Inflammatory macrophage treated with lipopolysaccharide for 4 hours (primary cell): ENCODE data around the gene VPS26B.
"Not testable (repeated sequence)": the region's sequence is repeated elsewhere in the genome, so short reads cannot be mapped to it uniquely, and the experiment has no call there.

Source experiments
- DNase-seq: peaks from one replicate; pipeline ENCODE4 v3.0.0-alpha.2; 2020

VPS26B gene

GRCh38 chr11:134233729-134234179, 9.3 kb downstream of the VPS26B start:
- DNase-seq: no peak

GRCh38 chr11:134235399-134235798, 10.9 kb downstream of the VPS26B start:
- no peak for DNase-seq

DNA sequence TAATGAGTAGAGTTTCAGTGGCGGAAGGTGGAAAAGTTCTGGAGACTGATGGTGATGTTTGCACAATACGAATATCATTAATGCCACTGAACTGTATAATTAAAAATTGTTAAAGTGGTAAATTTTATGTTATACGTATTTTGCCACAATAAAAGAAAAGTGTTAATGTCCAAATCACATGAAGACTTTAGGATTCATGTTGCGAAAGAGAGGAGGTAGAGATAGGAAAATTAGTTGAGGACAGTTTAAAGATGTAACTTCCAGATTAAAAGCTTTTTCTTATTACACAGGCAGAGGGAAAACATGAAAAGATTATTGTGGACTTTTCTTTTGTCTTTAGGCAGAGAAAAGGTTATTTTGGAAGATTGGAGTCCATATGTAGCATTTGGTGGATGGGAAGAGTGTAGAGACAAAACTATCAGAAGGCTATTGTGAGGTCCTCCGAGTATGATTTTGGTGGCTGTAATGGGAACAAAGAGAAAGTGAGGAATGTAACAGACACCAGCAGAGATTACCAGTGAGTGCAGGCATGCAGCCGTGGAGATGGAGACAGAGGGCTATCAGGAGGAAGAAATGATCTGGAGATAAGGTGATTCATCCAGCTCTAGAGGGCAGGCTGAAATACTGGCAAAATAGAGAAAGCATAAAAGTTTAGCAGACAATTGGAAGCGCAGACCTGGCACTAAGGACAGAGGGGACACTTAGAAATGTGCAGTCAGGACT, 12.5 kb downstream of the VPS26B start:
- DNase-seq: no peak

- no peak for DNase-seq
Observed at GRCh38 chr11:134237557-134237922, 13.1 kb downstream of the VPS26B start.

GRCh38 chr11:134238956-134239355, 14.5 kb downstream of the VPS26B start:
- no peak for DNase-seq

DNA sequence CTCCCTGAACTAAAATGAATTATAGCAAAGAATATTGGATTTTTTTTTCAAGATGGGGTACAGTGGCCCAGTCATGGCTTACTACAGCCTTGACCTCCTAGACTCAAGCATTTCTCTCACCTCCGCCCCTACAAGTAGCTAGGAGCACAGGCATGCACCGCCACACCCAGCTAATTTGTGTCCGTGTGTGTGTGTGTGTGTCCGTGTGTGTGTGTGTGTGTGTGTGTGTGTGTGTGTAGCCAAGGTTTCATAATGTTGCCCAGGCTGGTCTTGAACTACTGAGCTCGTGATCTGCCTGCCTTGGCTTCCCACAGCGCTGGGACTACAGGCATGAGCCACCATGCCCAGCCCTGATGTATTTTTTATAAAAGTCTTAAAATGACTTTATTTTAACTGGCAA, 16.1 kb downstream of the VPS26B start:
- DNase-seq: no peak

- no peak for DNase-seq
Observed at GRCh38 chr11:134242376-134242775, 17.9 kb downstream of the VPS26B start.

GRCh38 chr11:134243913-134244312, 19.4 kb downstream of the VPS26B start:
- no peak for DNase-seq

DNA sequence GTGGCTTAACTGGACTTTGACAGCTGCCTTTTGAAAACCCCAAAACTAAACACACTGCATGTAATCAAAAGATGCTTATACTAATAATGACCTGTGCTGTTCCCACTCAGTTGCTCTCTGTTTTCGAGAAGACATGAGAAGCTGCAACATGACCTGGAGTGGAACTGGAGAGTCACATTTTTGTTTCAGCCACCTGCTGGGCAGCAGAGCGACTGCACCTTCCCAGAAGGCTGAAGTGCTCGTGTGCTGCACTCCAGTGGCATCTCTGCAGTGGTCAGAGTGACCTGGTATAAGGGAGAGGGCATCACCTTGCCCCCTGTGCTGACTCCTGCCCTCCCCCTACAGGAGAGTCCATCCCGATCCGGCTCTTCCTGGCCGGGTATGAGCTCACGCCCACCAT, 20.1 kb downstream of the VPS26B start:
- DNase-seq: no peak

DNA sequence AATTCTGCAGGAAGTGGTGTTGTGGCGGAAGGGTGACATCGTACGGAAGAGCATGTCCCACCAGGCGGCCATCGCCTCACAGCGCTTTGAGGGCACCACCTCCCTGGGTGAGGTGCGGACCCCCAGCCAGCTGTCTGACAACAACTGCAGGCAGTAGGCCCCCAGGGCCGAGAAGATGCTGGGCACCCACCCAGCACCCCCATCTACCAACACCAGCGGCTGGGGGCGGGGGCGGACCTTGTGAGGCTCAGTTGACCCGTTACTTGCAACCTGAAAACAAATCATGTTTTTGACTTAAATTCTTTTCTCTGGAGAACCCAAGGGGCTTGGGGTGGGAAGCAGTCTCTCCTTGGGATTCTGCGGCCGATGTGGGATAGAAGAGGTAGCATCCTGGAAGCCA, 21.0 kb downstream of the VPS26B start:
- no peak for DNase-seq

DNA sequence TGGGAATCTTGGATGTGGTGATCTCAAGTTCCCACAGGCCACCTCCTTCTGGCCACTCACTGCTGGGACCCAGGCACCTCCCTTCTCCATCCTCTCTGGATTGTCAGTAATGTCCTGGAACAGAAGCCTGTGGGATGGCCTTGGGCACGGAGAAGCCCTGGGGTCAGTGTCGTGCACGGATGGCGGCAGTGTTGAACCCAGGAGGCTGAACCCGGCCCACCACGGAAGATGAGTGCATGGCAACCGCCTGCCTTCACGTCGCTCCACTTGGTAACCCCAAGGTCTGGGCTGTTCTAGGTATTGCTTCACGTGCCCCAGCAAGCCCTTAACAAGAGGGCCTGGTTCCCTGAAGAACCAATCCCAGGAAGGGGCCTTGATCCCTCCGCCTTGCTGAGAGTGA, 21.6 kb downstream of the VPS26B start:
- no peak for DNase-seq

DNA sequence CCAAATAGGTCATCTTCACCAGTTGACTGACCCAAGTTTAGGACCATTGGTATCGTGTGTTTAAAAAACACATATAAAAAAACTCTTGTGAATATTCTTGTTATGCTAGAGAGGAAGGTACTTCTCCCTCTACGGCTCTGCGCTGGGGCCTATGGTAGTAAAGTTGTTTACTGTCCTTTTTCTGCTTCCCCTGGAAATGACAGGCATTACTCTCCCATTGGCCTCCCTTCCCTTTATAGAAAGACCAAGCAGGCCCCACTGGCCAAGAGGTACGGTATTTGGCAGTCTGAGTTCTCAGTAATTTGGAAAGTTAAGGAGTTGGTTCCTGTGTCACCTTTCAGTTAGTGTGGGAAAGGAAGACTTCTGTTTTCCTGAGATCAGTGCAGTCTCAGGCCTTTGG, 22.2 kb downstream of the VPS26B start:
- DNase-seq: no peak

DNA sequence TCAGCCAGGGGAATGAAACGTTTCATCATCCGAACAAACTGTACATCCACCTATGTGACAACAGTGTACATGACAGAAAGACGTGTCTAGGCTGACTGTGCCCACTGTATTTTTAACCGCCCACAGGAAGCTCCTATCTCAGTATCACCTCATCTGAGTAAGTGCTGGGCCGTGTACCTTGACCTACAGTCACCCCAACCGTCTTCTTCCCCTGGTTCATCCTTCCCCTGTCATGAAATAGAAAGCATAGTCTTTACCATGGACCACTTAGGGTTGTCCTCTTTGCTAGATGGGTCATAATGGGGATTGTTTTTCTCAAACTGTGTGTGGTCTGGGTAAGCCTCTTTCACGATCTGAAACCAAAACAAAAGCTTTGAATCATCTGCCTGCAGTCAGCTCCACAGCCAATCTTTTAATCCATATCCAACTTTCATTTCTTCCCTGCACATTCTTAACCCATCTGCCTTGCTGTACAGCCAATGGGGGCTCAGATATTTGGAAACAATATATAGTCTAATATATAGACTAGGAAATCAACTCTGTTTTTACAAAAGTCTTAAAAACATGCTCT, 24.5 kb downstream of the VPS26B start:
- DNase-seq: no peak

DNA sequence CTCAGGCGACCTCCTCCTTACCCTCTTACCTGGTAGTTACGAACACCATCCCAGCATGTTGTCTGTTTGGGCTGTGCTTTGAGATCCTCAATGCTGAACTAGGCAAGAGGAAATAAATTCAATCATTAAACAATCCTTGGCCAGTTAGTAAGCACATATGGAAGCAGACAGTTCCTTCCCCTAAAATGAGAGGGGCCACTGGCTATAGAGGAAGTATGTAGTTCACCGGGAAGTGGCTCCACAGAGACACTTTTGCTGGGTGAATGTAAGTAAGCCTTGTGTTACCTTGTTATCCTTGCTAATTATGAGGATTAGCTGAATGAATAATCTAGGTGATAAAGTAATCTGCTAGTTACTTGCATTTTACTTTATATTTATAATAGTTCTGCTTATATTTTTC, 25.8 kb downstream of the VPS26B start:
- DNase-seq: peak; percentile 39

GRCh38 chr11:134250675-134251074, 26.2 kb downstream of the VPS26B start:
- no peak for DNase-seq

- DNase-seq: peak; percentile 54
Observed at GRCh38 chr11:134252346-134253187, 28.1 kb downstream of the VPS26B start.

GRCh38 chr11:134253188-134253993, 28.9 kb downstream of the VPS26B start, which contains the start of the genes ACAD8 and THYN1:
ACAD8 (plus strand) TSS chr11:134253568; CDS start chr11:134253601, 33 bp downstream.
THYN1 (minus strand) TSS chr11:134253352; CDS start chr11:134252882, 470 bp downstream.
- DNase-seq: peak; percentile 97

DNA sequence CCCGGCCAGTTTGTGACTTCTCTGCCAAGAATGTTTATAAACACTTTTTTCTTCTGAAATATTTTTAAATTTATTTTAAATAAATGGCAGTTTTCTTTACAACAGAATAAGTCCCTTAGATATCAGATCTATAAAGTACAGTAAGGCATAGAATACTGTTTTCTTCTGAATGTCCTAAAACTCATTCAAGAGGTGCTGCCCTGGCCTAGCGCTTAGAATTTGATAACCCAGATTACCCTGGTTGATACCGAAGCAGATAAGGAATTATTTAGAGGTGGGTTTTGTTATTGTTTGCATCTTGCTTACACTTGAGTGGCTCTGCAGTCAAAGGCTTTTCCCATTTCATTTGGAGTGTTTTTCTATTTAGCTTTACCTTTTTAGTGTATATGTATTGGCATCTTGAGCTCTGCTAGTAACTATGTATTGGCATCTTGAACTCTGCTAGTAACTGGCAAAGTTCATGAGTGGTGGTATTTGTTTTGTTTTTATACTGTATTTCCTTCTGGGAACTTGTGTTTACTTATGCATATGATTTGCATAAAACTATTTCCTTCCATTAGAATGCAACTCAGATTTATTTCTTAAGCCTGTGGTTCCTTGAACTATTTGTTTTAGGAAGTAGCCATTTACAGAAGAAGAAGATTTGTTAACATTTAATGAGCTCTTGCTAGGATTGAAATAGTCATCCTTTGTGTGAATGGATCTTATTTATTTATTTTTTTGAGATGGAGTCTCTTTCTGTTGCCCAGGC, 30.1 kb downstream of the VPS26B start:
- DNase-seq: peak; percentile 60

DNA sequence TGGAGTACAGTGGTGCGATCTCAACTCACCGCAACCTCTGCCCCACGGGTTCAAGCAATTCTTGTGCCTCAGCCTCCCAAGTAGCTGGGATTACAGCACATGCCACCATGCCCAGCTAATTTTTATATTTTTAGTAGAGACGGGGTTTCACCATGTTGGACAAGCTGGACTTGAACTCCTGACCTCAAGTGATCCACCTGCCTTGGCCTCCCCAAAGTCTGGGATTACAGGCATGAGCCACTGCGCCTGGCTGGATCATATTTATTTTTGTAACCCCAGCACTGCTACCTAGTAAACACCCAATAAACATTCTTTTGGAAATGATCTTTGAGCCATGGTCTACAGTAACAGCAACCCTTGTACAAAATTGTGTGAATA, 30.7 kb downstream of the VPS26B start:
- DNase-seq: not testable (repeated sequence)

DNA sequence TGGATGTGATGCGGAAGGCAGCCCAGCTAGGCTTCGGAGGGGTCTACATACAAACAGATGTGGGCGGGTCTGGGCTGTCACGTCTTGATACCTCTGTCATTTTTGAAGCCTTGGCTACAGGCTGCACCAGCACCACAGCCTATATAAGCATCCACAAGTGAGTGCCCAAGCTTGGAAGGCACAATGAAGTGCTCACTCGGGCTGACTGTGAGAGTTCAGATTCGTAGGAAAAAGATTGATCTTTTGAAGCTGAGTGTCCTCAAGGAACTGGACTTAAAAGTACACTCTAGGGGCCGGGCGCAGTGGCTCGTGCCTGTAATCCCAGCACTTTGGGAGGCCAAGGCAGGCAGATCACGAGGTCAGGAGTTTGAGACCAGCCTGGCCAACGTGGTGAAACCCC, 32.6 kb downstream of the VPS26B start:
- DNase-seq: no peak

- DNase-seq: no peak
Observed at GRCh38 chr11:134258577-134258976, 34.1 kb downstream of the VPS26B start.

- no peak for DNase-seq
Observed at GRCh38 chr11:134260503-134260902, 36.0 kb downstream of the VPS26B start.
